CD14-positive monocyte (primary cell): ENCODE data around the gene SFRP5. TPM values are rescaled to one million over a fixed set of nuclear protein-coding genes. Genes with fewer than 3 reads are reported as not detected.

ENCODE experiments used
- DNase-seq, 3 donors: peaks; one replicate each; pipeline ENCODE4 v3.0.0-alpha.2; 2011 to 2022
- H2AFZ ChIP-seq: 2 replicates; pipeline ENCODE4 v1.6.0; 2012; ENCODE audit warnings: mild to moderate bottlenecking, low read depth, low read length, inconsistent platforms; ENCODE audit not compliant: insufficient read depth, poor library complexity, severe bottlenecking
- H3K27ac ChIP-seq, 2 donors: 1 replicate in 1 of 2; 2 replicates in 1 of 2; pipeline ENCODE4 v1.5.1; 2012 to 2013; ENCODE audit warnings: low read length in 2 of 2, control low read depth in 1 of 2, inconsistent platforms in 1 of 2, low read depth in 1 of 2, mild to moderate bottlenecking in 1 of 2
- H3K27me3 ChIP-seq, 2 donors: one replicate each; pipeline versions ENCODE4 v1.6.0 to v1.6.1; 2011 to 2013; ENCODE audit warnings: low read length in 2 of 2; ENCODE audit not compliant: control insufficient read depth in 2 of 2, insufficient read depth in 2 of 2
- H3K36me3 ChIP-seq, 2 donors: replicated peaks in 1 of 2; 1 replicate in 1 of 2; 2 replicates in 1 of 2; pipeline versions ENCODE4 v1.5.1 to v1.6.1; 2012 to 2013; ENCODE audit warnings: low read length in 2 of 2, control low read depth in 1 of 2, inconsistent platforms in 1 of 2, mild to moderate bottlenecking in 1 of 2; ENCODE audit not compliant: insufficient read depth in 2 of 2, control insufficient read depth in 1 of 2
- H3K4me1 ChIP-seq, 2 donors: 1 replicate in 1 of 2; 2 replicates in 1 of 2; pipeline versions ENCODE4 v1.5.1 to v1.6.1; 2012 to 2013; ENCODE audit warnings: low read length in 2 of 2, control low read depth in 1 of 2, inconsistent platforms in 1 of 2, mild to moderate bottlenecking in 1 of 2, moderate library complexity in 1 of 2; ENCODE audit not compliant: insufficient read depth in 2 of 2, control insufficient read depth in 1 of 2
- H3K4me2 ChIP-seq: replicated peaks from 2 replicates; pipeline ENCODE3; 2012; ENCODE audit warnings: low read length, moderate library complexity, mild to moderate bottlenecking; ENCODE audit not compliant: poor library complexity, severe bottlenecking; ENCODE audit errors: extremely low read depth
- H3K4me3 ChIP-seq, 3 experiments: fragments of 200-600 bp in 1 of 3; sonication (generic) in 1 of 3; replicated peaks in 1 of 3; 1 replicate in 2 of 3; 2 replicates in 1 of 3; pipeline ENCODE4 v1.5.1; 2011 to 2013; ENCODE audit warnings: low read length in 3 of 3, mild to moderate bottlenecking in 3 of 3, control low read depth in 2 of 3, low read depth in 2 of 3, inconsistent platforms in 1 of 3, moderate library complexity in 1 of 3
- H3K79me2 ChIP-seq: 2 replicates; pipeline ENCODE4 v1.6.0; 2012; ENCODE audit warnings: mild to moderate bottlenecking, control low read depth, inconsistent platforms, low read length, moderate library complexity; ENCODE audit not compliant: insufficient read depth
- H3K9ac ChIP-seq: 2 replicates; pipeline ENCODE4 v1.6.0; 2017; ENCODE audit warnings: low read length, mild to moderate bottlenecking; ENCODE audit not compliant: insufficient read depth, poor library complexity, severe bottlenecking
- H3K9me3 ChIP-seq, 2 donors: replicated peaks in 1 of 2; 1 replicate in 1 of 2; 2 replicates in 1 of 2; pipeline versions ENCODE4 v1.5.1 to v1.6.1; 2012 to 2013; ENCODE audit warnings: low read length in 2 of 2, control low read depth in 1 of 2; ENCODE audit not compliant: control insufficient read depth in 1 of 2, insufficient read depth in 1 of 2
- H4K20me1 ChIP-seq: 2 replicates; pipeline ENCODE4 v1.6.0; 2012; ENCODE audit warnings: mild to moderate bottlenecking, low read length, control low read depth, moderate library complexity; ENCODE audit not compliant: insufficient read depth
- H3K27ac Mint-ChIP-seq, 7 donors: one replicate each; pipeline ENCODE4 v1.8.0; 2020; ENCODE audit warnings: mild to moderate bottlenecking in 7 of 7, mixed read lengths in 7 of 7, moderate library complexity in 6 of 7, inconsistent platforms in 2 of 7
- H3K27me3 Mint-ChIP-seq, 3 donors: one replicate each; pipeline ENCODE4 v1.8.0; 2021 to 2022; ENCODE audit warnings: low read depth in 3 of 3, mild to moderate bottlenecking in 3 of 3, mixed read lengths in 3 of 3, moderate library complexity in 3 of 3, inconsistent platforms in 1 of 3
- H3K36me3 Mint-ChIP-seq, 2 donors: one replicate each; pipeline ENCODE4 v1.8.0; 2020; ENCODE audit warnings: mixed read lengths in 2 of 2, inconsistent platforms in 1 of 2, mild to moderate bottlenecking in 1 of 2
- H3K4me1 Mint-ChIP-seq: one replicate; pipeline ENCODE4 v1.8.0; 2020; ENCODE audit warnings: mild to moderate bottlenecking, mixed read lengths
- H3K4me3 Mint-ChIP-seq, 2 donors: one replicate each; pipeline ENCODE4 v1.8.0; 2020; ENCODE audit warnings: mild to moderate bottlenecking in 2 of 2, mixed read lengths in 2 of 2, moderate library complexity in 1 of 2
- H3K9me3 Mint-ChIP-seq, 7 donors: one replicate each; pipeline ENCODE4 v1.8.0; 2020 to 2022; ENCODE audit warnings: mixed read lengths in 7 of 7, mild to moderate bottlenecking in 6 of 7, moderate library complexity in 6 of 7, inconsistent platforms in 2 of 7
- CTCF ChIP-seq: fragments of 200-600 bp; IDR thresholded peaks from one replicate; pipeline ENCODE4 v1.8.0; 2022; ENCODE audit warnings: antibody characterized with exemption, mild to moderate bottlenecking
- WGBS: methylation state at CpG from one replicate; pipeline ENCODE4 v1.1.5; 2013; ENCODE audit warnings: missing lambda C conversion rate; ENCODE audit not compliant: insufficient coverage; 5-methylcytosine and 5-hydroxymethylcytosine counted together
- intact Hi-C, 2 donors: fragments of 100-400 bp; cut with micrococcal nuclease; formaldehyde crosslinking; loops; one replicate each; pipeline versions ENCODE4 v1.15.0 to v1.15.1; 2023
- polyA plus RNA-seq, 3 donors: library from polyadenylated mRNA; depleted of rRNA in 1 of 3; unstranded in 2 of 3; stranded (reverse) in 1 of 3; fragments of 300-500 nt in 2 of 3; fragments of >200 nt in 1 of 3; fragmentation: Illumina TruSeq in 2 of 3; gene quantifications; 1 replicate in 2 of 3; 2 replicates in 1 of 3; pipeline ENCODE4 v1.2.3, GENCODE V29; 2012 to 2021

Gene SFRP5
- polyA plus RNA-seq, 3 donors, result not detected

GRCh38 chr10:97805096-97805884 is 33.5 kb upstream of the SFRP5 start:
- H3K4me3 Mint-ChIP-seq, result no peak overlapping the region
- no peak for TF ChIP-seq CTCF

GRCh38 chr10:97801422-97801821 is 29.6 kb upstream of the SFRP5 start:
- no peaks in the 10 kb centered on the region for H3K4me1 ChIP-seq
- no peak for DNase-seq
- peaks cover 9 to 43% (median 14%) of the 10 kb centered on the region in 3 donors for H3K27me3 Mint-ChIP-seq
- H3K27ac Mint-ChIP-seq, result no peak overlapping the region
- H3K9me3 Mint-ChIP-seq, result peaks cover 3 to 13% (median 11%) of the 10 kb centered on the region in 7 donors
- no peaks in the 10 kb centered on the region for H3K79me2 ChIP-seq
- H3K4me3 Mint-ChIP-seq, result no peak overlapping the region
- no peaks in the 10 kb centered on the region for H4K20me1 ChIP-seq
- TF ChIP-seq CTCF, result no peak
- no peak overlapping the region for H2AFZ ChIP-seq
- intact Hi-C loops, result no loop called here
- H3K36me3 ChIP-seq, result no peaks in the 10 kb centered on the region
- H3K4me1 Mint-ChIP-seq, result peaks cover 1% of the 10 kb centered on the region
- H3K36me3 Mint-ChIP-seq, result no peaks in the 10 kb centered on the region
- no peak overlapping the region for H3K4me3 ChIP-seq
- no peak overlapping the region for H3K27ac ChIP-seq
- peaks cover 0 to 8% of the 10 kb centered on the region in 2 donors for H3K9me3 ChIP-seq
- peaks cover 3% of the 10 kb centered on the region in 2 donors for H3K27me3 ChIP-seq
- no peak overlapping the region for H3K4me2 ChIP-seq
- WGBS, result 87% methylated on average over 5 of the region's 5 CpGs
- no peak overlapping the region for H3K9ac ChIP-seq

More at GRCh38 chr10:97805096-97805884, 33.5 kb upstream of the SFRP5 start:
- Histone ChIP-seq H3K4me2 (no peak overlapping the region), H2AFZ (no peak overlapping the region), H3K79me2 (no peaks in the 10 kb centered on the region), H3K27ac (no peak overlapping the region), H3K9me3 (no peaks in the 10 kb centered on the region), H3K4me3 (no peak overlapping the region), H4K20me1 (no peaks in the 10 kb centered on the region), H3K27me3 (no peaks in the 10 kb centered on the region), H3K4me1 (no peaks in the 10 kb centered on the region), H3K36me3 (no peaks in the 10 kb centered on the region), H3K9ac (no peak overlapping the region)
- DNase-seq, result no peak
- H3K4me1 Mint-ChIP-seq, result no peaks in the 10 kb centered on the region
- WGBS, result 96% methylated on average over 4 of the region's 12 CpGs
- H3K27ac Mint-ChIP-seq, result no peak overlapping the region
- intact Hi-C loops, result no loop called here
- peaks cover 5 to 20% (median 12%) of the 10 kb centered on the region in 3 donors for H3K27me3 Mint-ChIP-seq
- H3K9me3 Mint-ChIP-seq, result no peaks in the 10 kb centered on the region
- H3K36me3 Mint-ChIP-seq, result no peaks in the 10 kb centered on the region
